GM12878 (cell line): ENCODE measurements around the gene B3GNT9. TPM values are rescaled to one million over a fixed set of nuclear protein-coding genes. Genes with fewer than 3 reads are reported as not detected.

Experiments
- ATAC-seq: fragments of 200-7000 bp; cut with Tn5 transposase; 3 replicates; pipeline ENCODE4 v1.9.1; 2020; ENCODE audit warnings: mild to moderate bottlenecking, moderate library complexity
- BruUV-seq: library from RNA; stranded (reverse); fragments of 400-500 nt; replicated peaks from 2 replicates; lab custom pipeline; 2021; lab: Mats Ljungman, UMichigan
- CTCF ChIA-PET: fragments of 300-600 bp; sonication (Branson Sonifier 250); formaldehyde crosslinking; extraction: SDS; loops from one replicate; lab custom pipeline; 2021; ENCODE audit warnings: inconsistent platforms; lab: Yijun Ruan, JAX
- POLR2A ChIA-PET: fragments of 350-600 bp; formaldehyde crosslinking; extraction: SDS; loops from one replicate; lab custom pipeline; 2021; ENCODE audit warnings: inconsistent platforms; lab: Charles Lee
- RAD21 ChIA-PET: fragments of 300-600 bp; sonication (Branson Sonifier 250); formaldehyde crosslinking; loops from one replicate; lab custom pipeline; 2023; ENCODE audit warnings: antibody characterized with exemption; ENCODE audit not compliant: unreplicated experiment; lab: Charles Lee
- SMC1A ChIA-PET: fragments of 300-600 bp; sonication (Branson Sonifier 250); formaldehyde crosslinking; loops from one replicate; lab custom pipeline; 2023; ENCODE audit not compliant: unreplicated experiment, uncharacterized antibody; lab: Charles Lee
- DNase-seq: peaks from one replicate; pipeline ENCODE4 v3.0.0-alpha.2; 2011; ENCODE audit warnings: low read depth, low spot score
- FAIRE-seq: peaks from 3 replicates; lab custom pipeline; 2011; peaks lifted over from hg19 to GRCh38; lab: Jason Lieb, UNC
- H2AFZ ChIP-seq: 2 replicates; pipeline ENCODE4 v1.6.0; 2011; ENCODE audit warnings: low read depth, low read length, control low read depth; ENCODE audit not compliant: control insufficient read depth
- H3K27ac ChIP-seq: 2 replicates; pipeline ENCODE4 v1.5.1; 2011; ENCODE audit warnings: control low read depth; ENCODE audit not compliant: control insufficient read depth, insufficient read depth
- H3K27me3 ChIP-seq, 2 experiments: replicated peaks in 1 of 2; 2 replicates each; pipeline versions ENCODE4 v1.6.0 to v1.6.1; 2011; ENCODE audit warnings: low read length in 1 of 2; ENCODE audit not compliant: control insufficient read depth in 2 of 2, insufficient read depth in 2 of 2
- H3K36me3 ChIP-seq, 2 experiments: 2 replicates each; pipeline ENCODE4 v1.5.1; 2011; ENCODE audit warnings: low read length in 1 of 2; ENCODE audit not compliant: control insufficient read depth in 2 of 2, insufficient read depth in 2 of 2
- H3K4me1 ChIP-seq: 2 replicates; pipeline ENCODE4 v1.6.1; 2011; ENCODE audit warnings: mild to moderate bottlenecking, low read length, moderate library complexity, mixed read lengths; ENCODE audit not compliant: control insufficient read depth, insufficient read depth
- H3K4me2 ChIP-seq: 2 replicates; pipeline ENCODE4 v1.6.0; 2011; ENCODE audit warnings: control low read depth; ENCODE audit not compliant: control insufficient read depth, insufficient read depth
- H3K4me3 ChIP-seq: fragments of 200-600 bp; sonication (generic); 2 replicates; pipeline ENCODE4 v1.5.1; 2016
- H3K79me2 ChIP-seq: 2 replicates; pipeline ENCODE4 v1.6.0; 2011; ENCODE audit warnings: low read length; ENCODE audit not compliant: control insufficient read depth, insufficient read depth
- H3K9ac ChIP-seq: 2 replicates; pipeline ENCODE4 v1.8.0; 2011; ENCODE audit warnings: low read length, control low read depth, mixed read lengths; ENCODE audit not compliant: control insufficient read depth, insufficient read depth
- H3K9me3 ChIP-seq: replicated peaks from 3 replicates; pipeline ENCODE4 v1.5.1; 2011; ENCODE audit warnings: mild to moderate bottlenecking, low read length; ENCODE audit not compliant: control insufficient read depth, insufficient read depth
- H4K20me1 ChIP-seq: 2 replicates; pipeline ENCODE4 v1.6.0; 2011; ENCODE audit not compliant: control insufficient read depth, insufficient read depth
- CREM ChIP-seq: IDR thresholded peaks from 2 replicates; pipeline ENCODE4 v1.6.1; 2014; ENCODE audit warnings: antibody characterized with exemption, low read depth
- MXI1 ChIP-seq: fragments of 150-350 bp; IDR thresholded peaks from 2 replicates; pipeline ENCODE4 v1.6.1; 2011; ENCODE audit warnings: low read depth, mild to moderate bottlenecking, inconsistent platforms, low read length, improper control_type of control experiment
- WGBS: methylation state at CpG from one replicate; pipeline ENCODE4 v1.1.6; 2016; ENCODE audit warnings: low lambda C conversion rate; ENCODE audit not compliant: insufficient replicate concordance, insufficient coverage; ENCODE audit errors: missing lambda C conversion rate; 5-methylcytosine and 5-hydroxymethylcytosine counted together
- in situ Hi-C: fragments of 300-500 bp; cut with MboI; formaldehyde crosslinking; loops from 9 replicates; pipeline ENCODE4 v1.14.3; 2018; ENCODE audit warnings: mixed read lengths
- intact Hi-C: fragments of 100-400 bp; cut with micrococcal nuclease; formaldehyde crosslinking; loops from one replicate; pipeline ENCODE4 v1.14.2; 2022; ENCODE audit not compliant: unreplicated experiment
- polyA plus RNA-seq, 11 experiments: library from polyadenylated mRNA; depleted of rRNA in 4 of 11; unstranded in 6 of 11; stranded (reverse) in 5 of 11; fragments of >200 nt; fragmentation: Nextera tagmentation in 4 of 11; fragmentation: Illumina TruSeq in 1 of 11; extraction: Ambion mirVana in 4 of 11; extraction: Trizol in 1 of 11; gene quantifications; 1 replicate in 1 of 11; 2 replicates in 10 of 11; pipeline versions ENCODE4 v1.2.1 to v1.2.3, GENCODE V29; 2011 to 2016; ENCODE audit warnings: inconsistent platforms in 2 of 11, missing spikeins in 2 of 11, low read depth in 1 of 11
- total RNA-seq, 4 experiments: library from RNA; depleted of rRNA in 3 of 4; stranded (reverse); fragments of >200 nt in 3 of 4; fragmentation: Illumina TruSeq in 1 of 4; extraction: Trizol in 1 of 4; gene quantifications; 2 replicates each; pipeline versions ENCODE4 v1.2.1 to v1.2.3, GENCODE V29; 2013 to 2021
- TF ChIP-seq, protein P1 (sequence below): fragments of 450-650 bp; IDR thresholded peaks from 2 replicates; pipeline ENCODE4 v1.6.1; 2017; ENCODE audit warnings: antibody characterized with exemption, mild to moderate bottlenecking, moderate library complexity

Gene B3GNT9
- total and polyA plus RNA-seq, 10 of the 15 experiments (the other 5 are each of a cell fraction or from before 2014, with no cell fraction given): 0.08 to 5.0 (median 1.9) TPM

DNA sequence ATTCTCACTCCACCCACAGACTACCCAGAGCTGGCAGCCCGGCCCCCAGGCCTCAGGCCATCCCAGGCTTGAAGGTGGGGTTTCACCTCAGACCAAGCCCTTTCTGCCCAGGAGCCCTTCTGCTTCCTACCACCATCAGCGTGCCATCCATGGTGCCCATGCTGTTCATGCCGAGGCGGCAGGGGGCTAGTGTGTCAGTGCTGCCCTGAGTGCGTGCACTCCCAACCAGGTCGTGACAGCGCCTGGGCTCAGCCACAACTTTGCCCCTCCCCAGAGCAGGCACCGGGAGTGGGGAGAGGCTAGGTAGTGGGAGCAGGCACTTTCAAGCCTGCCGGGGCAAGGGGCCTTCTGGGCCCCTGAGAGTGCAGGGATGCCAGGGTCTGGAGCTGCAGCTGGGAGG lies 8.5 kb downstream of the B3GNT9 start (continued):
- TF ChIP-seq, protein P1, sequence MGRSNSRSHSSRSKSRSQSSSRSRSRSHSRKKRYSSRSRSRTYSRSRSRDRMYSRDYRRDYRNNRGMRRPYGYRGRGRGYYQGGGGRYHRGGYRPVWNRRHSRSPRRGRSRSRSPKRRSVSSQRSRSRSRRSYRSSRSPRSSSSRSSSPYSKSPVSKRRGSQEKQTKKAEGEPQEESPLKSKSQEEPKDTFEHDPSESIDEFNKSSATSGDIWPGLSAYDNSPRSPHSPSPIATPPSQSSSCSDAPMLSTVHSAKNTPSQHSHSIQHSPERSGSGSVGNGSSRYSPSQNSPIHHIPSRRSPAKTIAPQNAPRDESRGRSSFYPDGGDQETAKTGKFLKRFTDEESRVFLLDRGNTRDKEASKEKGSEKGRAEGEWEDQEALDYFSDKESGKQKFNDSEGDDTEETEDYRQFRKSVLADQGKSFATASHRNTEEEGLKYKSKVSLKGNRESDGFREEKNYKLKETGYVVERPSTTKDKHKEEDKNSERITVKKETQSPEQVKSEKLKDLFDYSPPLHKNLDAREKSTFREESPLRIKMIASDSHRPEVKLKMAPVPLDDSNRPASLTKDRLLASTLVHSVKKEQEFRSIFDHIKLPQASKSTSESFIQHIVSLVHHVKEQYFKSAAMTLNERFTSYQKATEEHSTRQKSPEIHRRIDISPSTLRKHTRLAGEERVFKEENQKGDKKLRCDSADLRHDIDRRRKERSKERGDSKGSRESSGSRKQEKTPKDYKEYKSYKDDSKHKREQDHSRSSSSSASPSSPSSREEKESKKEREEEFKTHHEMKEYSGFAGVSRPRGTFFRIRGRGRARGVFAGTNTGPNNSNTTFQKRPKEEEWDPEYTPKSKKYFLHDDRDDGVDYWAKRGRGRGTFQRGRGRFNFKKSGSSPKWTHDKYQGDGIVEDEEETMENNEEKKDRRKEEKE: no peak

DNA sequence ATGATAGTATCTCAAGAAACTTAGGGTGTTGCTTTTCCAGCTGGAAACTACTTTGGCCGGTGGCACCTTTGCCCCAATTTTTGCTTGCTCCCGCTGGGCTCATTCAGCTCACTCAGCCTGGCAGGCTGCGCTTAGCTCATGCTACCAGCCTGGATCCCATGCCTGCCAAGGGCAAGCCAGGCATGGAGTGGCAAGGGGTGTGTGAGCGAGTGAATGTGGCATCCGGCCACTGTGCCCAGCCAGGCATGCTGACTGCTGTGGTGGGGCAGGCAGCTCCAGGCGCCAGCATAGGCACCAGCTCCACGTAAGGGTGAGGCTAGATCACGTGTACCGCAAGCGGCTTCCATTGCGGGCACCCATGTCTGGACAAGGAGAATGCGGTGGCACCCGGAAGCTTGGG lies 9.4 kb downstream of the B3GNT9 start:
- H3K9me3 ChIP-seq: no peaks in the 10 kb centered on the region
- no peaks in the 10 kb centered on the region for H3K27me3 ChIP-seq
- no peaks in the 10 kb centered on the region for H3K4me1 ChIP-seq
- H4K20me1 ChIP-seq: no peaks in the 10 kb centered on the region
- no peak for FAIRE-seq
- no peak for DNase-seq
- 91% methylated on average over 13 of the region's 13 CpGs for WGBS
- no peak for ATAC-seq
- ChIA-PET POLR2A (interaction anchor here (1.5 kb wide), 1 partner anchor 9 kb away, joined by 9 read pairs; no protein-coding TSS in a partner anchor), CTCF (interaction anchor here (0.7 to 2.5 kb wide), 5 partner anchors 9 to 123 kb away, joined by 3 to 15 read pairs (median 6); partner anchors contain the start of gene B3GNT9), SMC1A (interaction anchor here (0.8 to 1.9 kb wide), 7 partner anchors 10 to 124 kb away, joined by 3 to 8 read pairs (median 4); partner anchors contain the start of gene PHAF1), RAD21 (interaction anchor here (0.8 to 1.5 kb wide), 3 partner anchors 14 to 124 kb away, joined by 3 to 4 read pairs (median 3); partner anchors contain the start of gene CBFB)
- BruUV-seq: no TSS peak
- H3K4me2 ChIP-seq: no peak overlapping the region
- TF ChIP-seq CREM: no peak
- no peak for TF ChIP-seq MXI1
- H3K79me2 ChIP-seq: no peaks in the 10 kb centered on the region
- H2AFZ ChIP-seq: no peak overlapping the region
- no peak overlapping the region for H3K9ac ChIP-seq
- H3K4me3 ChIP-seq: no peak overlapping the region
- in situ Hi-C loops (no loop called here), intact Hi-C loops (no loop called here)
- H3K36me3 ChIP-seq: peaks cover 20 to 24% of the 10 kb centered on the region in 2 experiments; a peak in 3 of 4 replicates
- no peak overlapping the region for H3K27ac ChIP-seq
